Measurements from ENCODE around the gene PLCB4.

The PLCB4 gene

GRCh38 chr20:9319687-9320384 lies 250.9 kb downstream of the PLCB4 start:
- Histone ChIP-seq H3K27ac (no peak overlapping the region), H3K4me3 (no peak overlapping the region)
- no peak for DNase-seq (ENCODE audit: low spot score)
- no peak for TF ChIP-seq CTCF (IDR thresholded peaks at IDR 0.05)

GRCh38 chr20:9321007-9321406 lies 252.1 kb downstream of the PLCB4 start:
- Histone ChIP-seq H3K27ac (no peak overlapping the region), H3K4me3 (no peak overlapping the region)
- no peak for DNase-seq (ENCODE audit: low spot score)
- TF ChIP-seq CTCF (IDR thresholded peaks at IDR 0.05) = no peak

- Histone ChIP-seq H3K27ac (no peak overlapping the region), H3K4me3 (no peak overlapping the region)
- no peak for DNase-seq (ENCODE audit: low spot score)
- no peak for TF ChIP-seq CTCF (IDR thresholded peaks at IDR 0.05)
These were observed 253.8 kb downstream of the PLCB4 start for GRCh38 chr20:9322661-9323060.

GRCh38 chr20:9323622-9324021 lies 254.7 kb downstream of the PLCB4 start:
- Histone ChIP-seq H3K27ac (no peak overlapping the region), H3K4me3 (no peak overlapping the region)
- no peak for TF ChIP-seq CTCF (IDR thresholded peaks at IDR 0.05)
- DNase-seq (ENCODE audit: low spot score) = no peak

- Histone ChIP-seq H3K4me3 (no peak overlapping the region), H3K27ac (no peak overlapping the region)
- DNase-seq (ENCODE audit: low spot score) = no peak
- TF ChIP-seq CTCF (IDR thresholded peaks at IDR 0.05) = no peak
These were observed 260.6 kb downstream of the PLCB4 start for GRCh38 chr20:9329355-9330101.

- Histone ChIP-seq H3K27ac (no peak overlapping the region), H3K4me3 (no peak overlapping the region)
- TF ChIP-seq CTCF (IDR thresholded peaks at IDR 0.05) = no peak
- no peak for DNase-seq (ENCODE audit: low spot score)
These were observed 261.3 kb downstream of the PLCB4 start for GRCh38 chr20:9330151-9330550.

All from coronary artery (tissue), 2 donors.